ENCODE results near the gene TNS3. TPM values are rescaled to one million over a fixed set of nuclear protein-coding genes. Genes with fewer than 3 reads are reported as not detected.

Gene TNS3
- total RNA-seq, 5 donors from 2014 or later (not counting 1 experiment from before 2014, with no cell fraction given), result 0.58 to 3.7 (median 2.0) TPM

DNA sequence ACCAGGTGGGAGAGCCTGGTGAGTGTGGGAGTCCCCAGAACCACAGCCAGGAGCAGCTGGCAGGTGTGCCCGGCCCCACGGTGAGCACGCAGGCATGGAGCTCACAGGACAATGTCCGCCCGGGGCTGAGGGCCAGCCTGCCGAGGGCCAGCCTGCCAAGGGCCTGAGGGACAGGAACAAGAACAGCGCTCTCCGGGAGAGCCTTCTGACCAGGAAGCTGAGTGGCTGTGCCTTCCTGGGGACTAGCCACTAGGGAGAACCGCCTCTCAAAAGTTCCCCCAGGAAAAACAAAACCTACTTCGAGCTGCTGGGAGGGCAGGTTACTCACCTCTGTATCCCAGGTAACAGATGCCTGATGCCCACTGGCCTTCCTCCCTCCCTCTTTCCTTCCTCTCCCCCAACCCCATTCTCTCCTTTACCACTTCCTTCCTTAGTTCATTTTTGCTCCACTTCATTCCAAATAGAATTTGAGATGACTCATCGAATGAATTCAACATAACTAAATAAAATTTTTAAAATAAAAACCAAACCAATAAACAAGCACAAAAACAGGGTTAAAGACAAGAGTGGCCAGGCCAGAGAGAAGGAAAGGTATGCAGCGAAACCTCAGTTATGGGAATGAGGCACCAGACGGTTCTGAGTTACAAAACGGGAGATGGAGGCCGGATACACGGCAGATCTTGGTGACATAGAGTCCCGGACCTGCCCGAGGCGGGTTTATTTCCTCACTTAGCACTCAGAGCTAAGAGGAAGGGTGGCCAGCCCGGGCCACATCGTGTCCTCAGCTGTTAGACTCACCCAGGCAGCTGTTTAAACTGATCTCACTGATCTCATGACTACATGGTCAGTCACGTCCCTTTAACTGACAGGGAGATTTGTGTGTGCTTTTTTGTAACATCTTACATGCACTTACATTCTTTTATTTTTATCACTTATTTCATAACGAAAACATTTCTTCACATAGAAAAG lies 128.5 kb downstream of the TNS3 start:
- Mint-ChIP-seq H3K9me3 (no peaks in the 10 kb centered on the region), H3K4me3 (no peak overlapping the region), H3K27me3 (no peaks in the 10 kb centered on the region), H3K36me3 (no peaks in the 10 kb centered on the region), H3K27ac (no peak overlapping the region), H3K4me1 (peaks cover 0 to 4% (median 0%) of the 10 kb centered on the region in 3 donors)
- peaks cover 0 to 22% of the 10 kb centered on the region in 2 experiments for H3K27me3 ChIP-seq (replicated peaks in 1 of 2; ENCODE audit: control insufficient read depth in 2 of 2, extremely low read depth in 1 of 2, insufficient read depth in 2 of 2, low read length in 1 of 2)
- no peaks in the 10 kb centered on the region for H3K4me1 ChIP-seq (ENCODE audit: control insufficient read depth in 1 of 2, extremely low read depth in 1 of 2, insufficient read depth in 2 of 2, low read length in 2 of 2)
- ATAC-seq (replicated peaks in 1 of 4) (no peak), DNase-seq (no peak)
- ChIA-PET POLR2A (no interaction called here), CTCF (no interaction called here)
- no peak overlapping the region for H3K27ac ChIP-seq (ENCODE audit: low read length)
- H3K36me3 ChIP-seq (ENCODE audit: control insufficient read depth in 2 of 2, extremely low read depth in 1 of 2, insufficient read depth in 1 of 2, low read length in 1 of 2), result no peaks in the 10 kb centered on the region
- no peak overlapping the region for H3K4me3 ChIP-seq (ENCODE audit: control insufficient read depth in 1 of 2, extremely low read depth in 1 of 2, low read length in 1 of 2)
- WGBS (ENCODE audit: insufficient coverage), result 60% methylated on average over 18 of the region's 23 CpGs
- no peaks in the 10 kb centered on the region for H3K9me3 ChIP-seq

- H3K4me3 ChIP-seq (ENCODE audit: control insufficient read depth in 1 of 2, extremely low read depth in 1 of 2, low read length in 1 of 2), result no peak overlapping the region
- Mint-ChIP-seq H3K9me3 (no peaks in the 10 kb centered on the region), H3K27me3 (no peaks in the 10 kb centered on the region), H3K36me3 (no peaks in the 10 kb centered on the region), H3K4me1 (peaks cover 0 to 4% (median 0%) of the 10 kb centered on the region in 3 donors), H3K27ac (no peak overlapping the region), H3K4me3 (no peak overlapping the region)
- DNase-seq (no peak), ATAC-seq (replicated peaks in 1 of 4) (no peak)
- ChIA-PET POLR2A (no interaction called here), CTCF (no interaction called here)
- H3K9me3 ChIP-seq, result no peaks in the 10 kb centered on the region
- H3K27me3 ChIP-seq (replicated peaks in 1 of 2; ENCODE audit: control insufficient read depth in 2 of 2, extremely low read depth in 1 of 2, insufficient read depth in 2 of 2, low read length in 1 of 2), result peaks cover 0 to 22% of the 10 kb centered on the region in 2 experiments
- 88% methylated on average over 7 of the region's 11 CpGs for WGBS (ENCODE audit: insufficient coverage)
- no peaks in the 10 kb centered on the region for H3K36me3 ChIP-seq (ENCODE audit: control insufficient read depth in 2 of 2, extremely low read depth in 1 of 2, insufficient read depth in 1 of 2, low read length in 1 of 2)
- no peaks in the 10 kb centered on the region for H3K4me1 ChIP-seq (ENCODE audit: control insufficient read depth in 1 of 2, extremely low read depth in 1 of 2, insufficient read depth in 2 of 2, low read length in 2 of 2)
- no peak overlapping the region for H3K27ac ChIP-seq (ENCODE audit: low read length)
Observed at GRCh38 chr7:47452715-47453092, 129.2 kb downstream of the TNS3 start.

DNA sequence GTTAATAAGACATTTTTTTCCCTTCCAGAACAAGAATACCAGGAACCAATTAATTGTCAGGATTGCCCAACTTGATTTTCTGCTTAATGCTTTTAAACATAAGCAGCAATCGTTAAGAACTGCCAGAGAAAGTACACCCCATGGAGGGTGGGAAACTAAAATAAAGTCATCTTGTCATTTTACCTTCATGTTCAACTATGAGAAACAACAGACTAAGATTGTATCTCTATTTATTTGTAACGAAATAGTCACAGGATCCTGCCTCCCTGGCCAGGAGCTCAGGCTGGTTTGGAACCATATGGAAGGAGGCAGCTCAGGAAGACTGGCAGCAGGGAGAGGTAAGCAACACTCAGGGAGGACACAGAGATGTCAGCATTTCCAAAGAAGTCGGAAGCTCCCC lies 129.6 kb downstream of the TNS3 start:
- CTCF ChIA-PET, result no interaction called here
- Mint-ChIP-seq H3K4me3 (no peak overlapping the region), H3K9me3 (no peaks in the 10 kb centered on the region), H3K36me3 (no peaks in the 10 kb centered on the region), H3K27me3 (no peaks in the 10 kb centered on the region), H3K27ac (no peak overlapping the region), H3K4me1 (peaks cover 0 to 4% (median 0%) of the 10 kb centered on the region in 3 donors)
- ATAC-seq (replicated peaks in 1 of 4), result no peak
- Histone ChIP-seq H3K4me3 (ENCODE audit: control insufficient read depth in 1 of 2, extremely low read depth in 1 of 2, low read length in 1 of 2) (no peak overlapping the region), H3K27ac (ENCODE audit: low read length) (no peak overlapping the region), H3K4me1 (ENCODE audit: control insufficient read depth in 1 of 2, extremely low read depth in 1 of 2, insufficient read depth in 2 of 2, low read length in 2 of 2) (no peaks in the 10 kb centered on the region), H3K36me3 (ENCODE audit: control insufficient read depth in 2 of 2, extremely low read depth in 1 of 2, insufficient read depth in 1 of 2, low read length in 1 of 2) (no peaks in the 10 kb centered on the region), H3K27me3 (replicated peaks in 1 of 2; ENCODE audit: control insufficient read depth in 2 of 2, extremely low read depth in 1 of 2, insufficient read depth in 2 of 2, low read length in 1 of 2) (peaks cover 0 to 25% of the 10 kb centered on the region in 2 experiments), H3K9me3 (no peaks in the 10 kb centered on the region)
- POLR2A ChIA-PET, result no interaction called here
- WGBS (ENCODE audit: insufficient coverage), result no CpG with 5 or more reads among the region's 3 CpGs
- DNase-seq, result no peak

- ChIA-PET POLR2A (no interaction called here), CTCF (no interaction called here)
- Histone ChIP-seq H3K4me1 (ENCODE audit: control insufficient read depth in 1 of 2, extremely low read depth in 1 of 2, insufficient read depth in 2 of 2, low read length in 2 of 2) (no peaks in the 10 kb centered on the region), H3K36me3 (ENCODE audit: control insufficient read depth in 2 of 2, extremely low read depth in 1 of 2, insufficient read depth in 1 of 2, low read length in 1 of 2) (no peaks in the 10 kb centered on the region), H3K9me3 (no peaks in the 10 kb centered on the region), H3K27me3 (replicated peaks in 1 of 2; ENCODE audit: control insufficient read depth in 2 of 2, extremely low read depth in 1 of 2, insufficient read depth in 2 of 2, low read length in 1 of 2) (peaks cover 0 to 25% of the 10 kb centered on the region in 2 experiments), H3K4me3 (ENCODE audit: control insufficient read depth in 1 of 2, extremely low read depth in 1 of 2, low read length in 1 of 2) (no peak overlapping the region), H3K27ac (ENCODE audit: low read length) (no peak overlapping the region)
- no peak for DNase-seq
- no peak for ATAC-seq (replicated peaks in 1 of 4)
- Mint-ChIP-seq H3K9me3 (no peaks in the 10 kb centered on the region), H3K4me3 (no peak overlapping the region), H3K36me3 (no peaks in the 10 kb centered on the region), H3K4me1 (peaks cover 0 to 4% (median 0%) of the 10 kb centered on the region in 3 donors), H3K27ac (no peak overlapping the region), H3K27me3 (no peaks in the 10 kb centered on the region)
- WGBS (ENCODE audit: insufficient coverage), result no CpG with 5 or more reads among the region's 3 CpGs
Observed at GRCh38 chr7:47451851-47452205, 130.1 kb downstream of the TNS3 start.

GRCh38 chr7:47449810-47450590 lies 131.9 kb downstream of the TNS3 start:
- Histone ChIP-seq H3K27ac (ENCODE audit: low read length) (no peak overlapping the region), H3K27me3 (replicated peaks in 1 of 2; ENCODE audit: control insufficient read depth in 2 of 2, extremely low read depth in 1 of 2, insufficient read depth in 2 of 2, low read length in 1 of 2) (peaks cover 0 to 21% of the 10 kb centered on the region in 2 experiments), H3K36me3 (ENCODE audit: control insufficient read depth in 2 of 2, extremely low read depth in 1 of 2, insufficient read depth in 1 of 2, low read length in 1 of 2) (no peaks in the 10 kb centered on the region), H3K9me3 (no peaks in the 10 kb centered on the region), H3K4me1 (ENCODE audit: control insufficient read depth in 1 of 2, extremely low read depth in 1 of 2, insufficient read depth in 2 of 2, low read length in 2 of 2) (no peaks in the 10 kb centered on the region), H3K4me3 (ENCODE audit: control insufficient read depth in 1 of 2, extremely low read depth in 1 of 2, low read length in 1 of 2) (no peak overlapping the region)
- H3K27ac Mint-ChIP-seq, result no peak overlapping the region
- H3K36me3 Mint-ChIP-seq, result no peaks in the 10 kb centered on the region
- peaks cover 0 to 4% (median 0%) of the 10 kb centered on the region in 3 donors for H3K4me1 Mint-ChIP-seq
- no peak overlapping the region for H3K4me3 Mint-ChIP-seq
- H3K27me3 Mint-ChIP-seq, result no peaks in the 10 kb centered on the region
- CTCF ChIA-PET, result no interaction called here
- H3K9me3 Mint-ChIP-seq, result no peaks in the 10 kb centered on the region
- no peak for ATAC-seq (replicated peaks in 1 of 4)
- POLR2A ChIA-PET, result no interaction called here
- no peak for DNase-seq
- WGBS (ENCODE audit: insufficient coverage), result 70% methylated on average over 6 of the region's 11 CpGs

- peaks cover 0 to 14% of the 10 kb centered on the region in 2 experiments for H3K27me3 ChIP-seq (replicated peaks in 1 of 2; ENCODE audit: control insufficient read depth in 2 of 2, extremely low read depth in 1 of 2, insufficient read depth in 2 of 2, low read length in 1 of 2)
- H3K36me3 ChIP-seq (ENCODE audit: control insufficient read depth in 2 of 2, extremely low read depth in 1 of 2, insufficient read depth in 1 of 2, low read length in 1 of 2), result no peaks in the 10 kb centered on the region
- H3K4me1 Mint-ChIP-seq, result peaks cover 0 to 4% (median 0%) of the 10 kb centered on the region in 3 donors
- DNase-seq (no peak), ATAC-seq (replicated peaks in 1 of 4) (no peak)
- no peaks in the 10 kb centered on the region for H3K4me1 ChIP-seq (ENCODE audit: control insufficient read depth in 1 of 2, extremely low read depth in 1 of 2, insufficient read depth in 2 of 2, low read length in 2 of 2)
- H3K27ac ChIP-seq (ENCODE audit: low read length), result no peak overlapping the region
- H3K27me3 Mint-ChIP-seq, result no peaks in the 10 kb centered on the region
- POLR2A ChIA-PET, result no interaction called here
- H3K9me3 ChIP-seq, result no peaks in the 10 kb centered on the region
- no peak overlapping the region for H3K4me3 ChIP-seq (ENCODE audit: control insufficient read depth in 1 of 2, extremely low read depth in 1 of 2, low read length in 1 of 2)
- no peaks in the 10 kb centered on the region for H3K36me3 Mint-ChIP-seq
- CTCF ChIA-PET, result no interaction called here
- 84% methylated on average over 9 of the region's 9 CpGs for WGBS (ENCODE audit: insufficient coverage)
- H3K9me3 Mint-ChIP-seq, result no peaks in the 10 kb centered on the region
- no peak overlapping the region for H3K27ac Mint-ChIP-seq
- no peak overlapping the region for H3K4me3 Mint-ChIP-seq
Observed at GRCh38 chr7:47448971-47449370, 132.9 kb downstream of the TNS3 start.
